Right forelimb (tissue), 1 donor: ENCODE results near the gene GPBP1.
A peak's percentile ranks its signal among the peaks of the same experiment; 100 is the strongest.
"Not testable (repeated sequence)": the region's sequence is repeated elsewhere in the genome, so short reads cannot be mapped to it uniquely, and the experiment has no call there.

Source experiments
- DNase-seq: peaks from one replicate; pipeline ENCODE4 v3.0.0-alpha.2; 2018

The GPBP1 gene

GRCh38 chr5:57173319-57174127, at the start of gene GPBP1:
GPBP1 (plus strand) TSS chr5:57174059; CDS start chr5:57214131, 40,072 bp downstream.
- peak; percentile 99 for DNase-seq

GRCh38 chr5:57128325-57128724, 45.5 kb upstream of the GPBP1 start:
- no peak for DNase-seq

GRCh38 chr5:57133574-57133973, 40.3 kb upstream of the GPBP1 start:
- DNase-seq: no peak

GRCh38 chr5:57137401-57137800, 36.5 kb upstream of the GPBP1 start:
- no peak for DNase-seq

- no peak for DNase-seq
These were observed 21.5 kb upstream of the GPBP1 start for GRCh38 chr5:57152316-57152715.

- DNase-seq: no peak
These were observed 18.8 kb upstream of the GPBP1 start for GRCh38 chr5:57155033-57155432.

GRCh38 chr5:57157131-57157530, 16.7 kb upstream of the GPBP1 start:
- no peak for DNase-seq

GRCh38 chr5:57157666-57158065, 16.2 kb upstream of the GPBP1 start:
- DNase-seq: no peak

GRCh38 chr5:57163553-57164006, 10.3 kb upstream of the GPBP1 start:
- no peak for DNase-seq

GRCh38 chr5:57164124-57164523, 9.7 kb upstream of the GPBP1 start:
- no peak for DNase-seq

- not testable (repeated sequence) for DNase-seq
These were observed 8.7 kb upstream of the GPBP1 start for GRCh38 chr5:57165171-57165570.

GRCh38 chr5:57166276-57166675, 7.6 kb upstream of the GPBP1 start:
- DNase-seq: no peak

GRCh38 chr5:57167201-57167600, 6.7 kb upstream of the GPBP1 start:
- no peak for DNase-seq

GRCh38 chr5:57170116-57170515, 3.7 kb upstream of the GPBP1 start:
- DNase-seq: not testable (repeated sequence)

GRCh38 chr5:57171816-57172465, 1.9 kb upstream of the GPBP1 start:
- DNase-seq: no peak

- no peak for DNase-seq
These were observed 1.2 kb upstream of the GPBP1 start for GRCh38 chr5:57172466-57173318.

GRCh38 chr5:57174128-57174889, 450 bp downstream of the GPBP1 start:
- DNase-seq: no peak

GRCh38 chr5:57174890-57175510, 1.1 kb downstream of the GPBP1 start:
- DNase-seq: no peak

- peak; percentile 46 for DNase-seq
These were observed 1.9 kb downstream of the GPBP1 start for GRCh38 chr5:57175551-57176309.

- DNase-seq: no peak
These were observed 2.5 kb downstream of the GPBP1 start for GRCh38 chr5:57176350-57176857.
